IMR-90 (cell line): Measurements from ENCODE around the gene MOB3B. TPM values are rescaled to one million over a fixed set of nuclear protein-coding genes. Genes with fewer than 3 reads are reported as not detected.

ENCODE experiments used
- ATAC-seq: fragments of 200-7000 bp; cut with Tn5 transposase; 2 replicates; pipeline ENCODE4 v1.9.1; 2020; ENCODE audit warnings: low read depth, mild to moderate bottlenecking, moderate library complexity
- BruUV-seq: library from RNA; stranded (reverse); fragments of 400-500 nt; replicated peaks from 2 replicates; lab custom pipeline; 2021; lab: Mats Ljungman, UMichigan
- CTCF ChIA-PET: fragments of 300-600 bp; formaldehyde crosslinking; extraction: SDS; loops from one replicate; lab custom pipeline; 2021; ENCODE audit warnings: antibody characterized with exemption; lab: Yijun Ruan, JAX
- POLR2A ChIA-PET: fragments of 300-600 bp; sonication (Branson Sonifier 250); formaldehyde crosslinking; loops from one replicate; lab custom pipeline; 2022; ENCODE audit warnings: antibody characterized with exemption; ENCODE audit not compliant: unreplicated experiment; lab: Charles Lee
- DNase-seq: peaks from one replicate; pipeline ENCODE4 v3.0.0; 2013
- H2AFZ ChIP-seq: replicated peaks from 2 replicates; pipeline ENCODE3; 2013; ENCODE audit warnings: low read length, mild to moderate bottlenecking; ENCODE audit not compliant: poor library complexity
- H2AK5ac ChIP-seq: 2 replicates; pipeline ENCODE4 v1.6.1; 2013; ENCODE audit warnings: low read depth, low read length, inconsistent platforms
- H2AK9ac ChIP-seq: replicated peaks from 2 replicates; pipeline ENCODE3; 2013; ENCODE audit warnings: mild to moderate bottlenecking, low read depth, low read length, moderate library complexity; ENCODE audit not compliant: poor library complexity
- H2BK120ac ChIP-seq: 2 replicates; pipeline ENCODE4 v1.6.1; 2013; ENCODE audit warnings: low read depth, low read length, inconsistent platforms
- H2BK15ac ChIP-seq: 3 replicates; pipeline ENCODE4 v1.6.1; 2013; ENCODE audit warnings: low read depth, low read length, inconsistent platforms
- H2BK20ac ChIP-seq: 2 replicates; pipeline ENCODE4 v1.6.1; 2013; ENCODE audit warnings: low read depth, mild to moderate bottlenecking, inconsistent platforms, low read length, moderate library complexity
- H2BK5ac ChIP-seq: 2 replicates; pipeline ENCODE4 v1.6.1; 2013; ENCODE audit warnings: mild to moderate bottlenecking, low read depth, low read length, inconsistent platforms; ENCODE audit not compliant: poor library complexity, severe bottlenecking
- H3K14ac ChIP-seq: replicated peaks from 2 replicates; pipeline ENCODE4 v1.6.1; 2013; ENCODE audit warnings: low read depth, low read length, inconsistent platforms
- H3K18ac ChIP-seq: 2 replicates; pipeline ENCODE4 v1.6.1; 2013; ENCODE audit warnings: low read depth, low read length, control low read depth
- H3K23ac ChIP-seq: 2 replicates; pipeline ENCODE4 v1.6.1; 2013; ENCODE audit warnings: low read depth, low read length, inconsistent platforms
- H3K27ac ChIP-seq: 2 replicates; pipeline ENCODE4 v1.5.1; 2013; ENCODE audit warnings: mild to moderate bottlenecking, control low read depth, low read length; ENCODE audit not compliant: insufficient read depth
- H3K27me3 ChIP-seq: 2 replicates; pipeline ENCODE4 v1.6.1; 2013; ENCODE audit warnings: low read length; ENCODE audit not compliant: control insufficient read depth, insufficient read depth
- H3K36me3 ChIP-seq: 2 replicates; pipeline ENCODE4 v1.6.1; 2013; ENCODE audit warnings: low read length, mixed read lengths; ENCODE audit not compliant: control insufficient read depth, insufficient read depth
- H3K4ac ChIP-seq: 2 replicates; pipeline ENCODE4 v1.6.1; 2013; ENCODE audit warnings: low read depth, low read length, inconsistent platforms
- H3K4me1 ChIP-seq: 2 replicates; pipeline ENCODE4 v1.6.1; 2013; ENCODE audit warnings: low read length, mixed read lengths; ENCODE audit not compliant: control insufficient read depth, insufficient read depth
- H3K4me2 ChIP-seq: 2 replicates; pipeline ENCODE4 v1.6.1; 2013; ENCODE audit warnings: low read depth, mild to moderate bottlenecking, control low read depth, low read length, moderate library complexity
- H3K4me3 ChIP-seq: 2 replicates; pipeline ENCODE4 v1.5.1; 2013; ENCODE audit warnings: low read depth, mild to moderate bottlenecking, control low read depth, low read length, moderate library complexity; ENCODE audit not compliant: insufficient read depth
- H3K56ac ChIP-seq: 2 replicates; pipeline ENCODE4 v1.6.1; 2013; ENCODE audit warnings: low read length, inconsistent platforms; ENCODE audit not compliant: insufficient read depth; ENCODE audit errors: extremely low read depth
- H3K79me1 ChIP-seq, 2 experiments: 2 replicates each; pipeline ENCODE4 v1.6.1; 2013; ENCODE audit warnings: low read length in 2 of 2, inconsistent platforms in 1 of 2, low read depth in 1 of 2
- H3K9ac ChIP-seq: 2 replicates; pipeline ENCODE4 v1.6.1; 2013; ENCODE audit warnings: low read depth, low read length, control low read depth
- H3K9me1 ChIP-seq: 2 replicates; pipeline ENCODE4 v1.6.1; 2013; ENCODE audit warnings: low read length, inconsistent platforms; ENCODE audit not compliant: insufficient read depth
- H3K9me3 ChIP-seq: 2 replicates; pipeline ENCODE4 v1.6.1; 2013; ENCODE audit warnings: low read length; ENCODE audit not compliant: control insufficient read depth, insufficient read depth
- H4K20me1 ChIP-seq: 2 replicates; pipeline ENCODE4 v1.6.1; 2013; ENCODE audit warnings: low read length, inconsistent platforms; ENCODE audit not compliant: insufficient read depth
- H4K5ac ChIP-seq: 2 replicates; pipeline ENCODE4 v1.6.1; 2013; ENCODE audit warnings: mild to moderate bottlenecking, low read depth, low read length, control low read depth
- H4K8ac ChIP-seq, 2 experiments: 2 replicates each; pipeline ENCODE4 v1.6.1; 2013; ENCODE audit warnings: low read depth in 2 of 2, low read length in 2 of 2, control low read depth in 1 of 2, inconsistent platforms in 1 of 2
- H4K91ac ChIP-seq: 2 replicates; pipeline ENCODE4 v1.6.1; 2013; ENCODE audit warnings: low read depth, low read length, inconsistent platforms; ENCODE audit not compliant: insufficient read depth
- BHLHE40 ChIP-seq: fragments of 150-350 bp; IDR thresholded peaks from 2 replicates; pipeline ENCODE4 v1.6.1; 2016; ENCODE audit warnings: mild to moderate bottlenecking, low read depth, low read length
- CEBPB ChIP-seq: IDR thresholded peaks from 2 replicates; pipeline ENCODE4 v1.6.1; 2012; ENCODE audit warnings: low read depth, low read length, improper control_type of control experiment
- CHD1 ChIP-seq: IDR thresholded peaks from 2 replicates; pipeline ENCODE4 v1.6.1; 2012; ENCODE audit warnings: low read depth, low read length, improper control_type of control experiment
- CTCF ChIP-seq: conservative IDR thresholded peaks from 2 replicates; pipeline ENCODE4 v1.5.1; 2012; ENCODE audit warnings: mild to moderate bottlenecking, low read depth, low read length, improper control_type of control experiment
- ELK1 ChIP-seq: fragments of 150-350 bp; IDR thresholded peaks from 2 replicates; pipeline ENCODE4 v1.6.1; 2016; ENCODE audit warnings: low read depth, mild to moderate bottlenecking, low read length, moderate library complexity, borderline replicate concordance
- FOS ChIP-seq: fragments of 150-350 bp; IDR thresholded peaks from 2 replicates; pipeline ENCODE4 v1.6.1; 2016; ENCODE audit warnings: low read depth, low read length
- MAZ ChIP-seq: IDR thresholded peaks from 2 replicates; pipeline ENCODE4 v1.6.1; 2012; ENCODE audit warnings: low read depth, mild to moderate bottlenecking, low read length, improper control_type of control experiment, moderate library complexity, borderline replicate concordance
- POLR2A ChIP-seq: IDR thresholded peaks from 2 replicates; pipeline ENCODE4 v1.6.1; 2012; ENCODE audit warnings: mild to moderate bottlenecking, low read depth, low read length
- RAD21 ChIP-seq: IDR thresholded peaks from 2 replicates; pipeline ENCODE4 v1.6.1; 2012; ENCODE audit warnings: low read length, improper control_type of control experiment
- SMC3 ChIP-seq: fragments of 150-350 bp; IDR thresholded peaks from 2 replicates; pipeline ENCODE4 v1.6.1; 2016; ENCODE audit warnings: low read depth, mild to moderate bottlenecking, antibody characterized with exemption, low read length, moderate library complexity
- USF2 ChIP-seq: fragments of 150-350 bp; IDR thresholded peaks from 2 replicates; pipeline ENCODE4 v1.6.1; 2017; ENCODE audit warnings: mild to moderate bottlenecking, antibody characterized with exemption, low read length, low read depth
- WGBS, 2 experiments: methylation state at CpG; one replicate each; pipeline versions ENCODE4 v1.1.5 to v1.1.7; 2013; ENCODE audit warnings: missing lambda C conversion rate in 2 of 2; ENCODE audit not compliant: insufficient read length in 1 of 2; ENCODE audit errors: extremely low coverage in 2 of 2; 5-methylcytosine and 5-hydroxymethylcytosine counted together
- dilution Hi-C: fragments of 300-500 bp; cut with HindIII; formaldehyde crosslinking; loops from one replicate; pipeline ENCODE4 v1.14.3; 2018; ENCODE audit warnings: low sequenced_read_pairs; ENCODE audit not compliant: unreplicated experiment
- in situ Hi-C: fragments of 300-500 bp; cut with MboI; formaldehyde crosslinking; loops from 3 replicates; pipeline ENCODE4 v1.14.3; 2019; ENCODE audit warnings: low sequenced_read_pairs, inconsistent platforms, mixed read lengths
- intact Hi-C: fragments of 100-400 bp; cut with micrococcal nuclease; formaldehyde crosslinking; loops from 2 replicates; pipeline ENCODE4 v1.10.0; 2022
- polyA plus RNA-seq, 3 experiments: library from polyadenylated mRNA; depleted of rRNA; stranded (reverse); fragments of >200 nt; gene quantifications; 2 replicates each; pipeline ENCODE4 v1.2.3, GENCODE V29; 2012; ENCODE audit warnings: low replicate concordance in 1 of 3
- total RNA-seq: library from RNA; depleted of rRNA; stranded (reverse); fragments of >200 nt; gene quantifications from 2 replicates; pipeline ENCODE4 v1.2.3, GENCODE V29; 2012

The MOB3B gene
- total and polyA plus RNA-seq, 2 of the 4 experiments (the other 2 are of a cell fraction), result under 0.01 to 0.02 TPM

- DNase-seq, result no peak
- Histone ChIP-seq H3K4me3 (no peak overlapping the region), H4K8ac (no peak overlapping the region), H4K20me1 (no peaks in the 10 kb centered on the region), H3K18ac (no peak overlapping the region), H3K4ac (no peak overlapping the region), H2AK9ac (no peak overlapping the region), H3K27ac (no peak overlapping the region), H4K5ac (no peak overlapping the region), H3K56ac (no peak overlapping the region), H3K23ac (no peak overlapping the region), H2BK5ac (no peak overlapping the region), H2AFZ (no peak overlapping the region), H3K79me1 (no peaks in the 10 kb centered on the region), H2BK15ac (no peak overlapping the region), H3K36me3 (no peaks in the 10 kb centered on the region), H3K14ac (no peak overlapping the region), H2BK120ac (no peak overlapping the region), H3K27me3 (peaks cover 7% of the 10 kb centered on the region), H3K4me2 (no peak overlapping the region), H4K91ac (no peak overlapping the region), H2BK20ac (no peak overlapping the region), H2AK5ac (no peak overlapping the region), H3K9ac (no peak overlapping the region), H3K9me3 (no peaks in the 10 kb centered on the region), H3K4me1 (no peaks in the 10 kb centered on the region), H3K9me1 (no peaks in the 10 kb centered on the region)
- ATAC-seq, result no peak
- ChIA-PET POLR2A (no interaction called here), CTCF (interaction anchor here (1.0 kb wide), 1 partner anchor 11 kb away, joined by 3 read pairs; no protein-coding TSS in a partner anchor)
- dilution Hi-C loops, result no loop called here
- in situ Hi-C loops, result loop anchor here (10.0 kb wide), 1 partner anchor 62 kb away; no protein-coding TSS in a partner anchor
- no CpG with 5 or more reads among the region's 6 CpGs for WGBS, 2 experiments
- TF ChIP-seq RAD21, result no peak
- TF ChIP-seq POLR2A, result no peak
- TF ChIP-seq CEBPB, result no peak
- no peak for TF ChIP-seq MAZ
- no peak for TF ChIP-seq CTCF
- no peak for TF ChIP-seq BHLHE40
- no peak for TF ChIP-seq ELK1
- no peak for TF ChIP-seq SMC3
- TF ChIP-seq USF2, result no peak
- no peak for TF ChIP-seq CHD1
- TF ChIP-seq FOS, result no peak
- BruUV-seq, result no TSS peak
- intact Hi-C loops, result no loop called here
Observed at GRCh38 chr9:27367175-27367798, 162.3 kb downstream of the MOB3B start.
